ENCODE measurements around the gene MAZ. TPM values are rescaled to one million over a fixed set of nuclear protein-coding genes. Genes with fewer than 3 reads are reported as not detected.

Gene MAZ
- total RNA-seq, 8 experiments from 2014 or later: 80.2 to 354 (median 177) TPM

GRCh38 chr16:29812754-29813643, 6.7 kb downstream of the MAZ start:
- in situ Hi-C loops (cut with MboI; ENCODE audit: low pct_unique_long_range_greater_than_20kb in 2 of 9, low sequenced_read_pairs in 9 of 9, unreplicated experiment in 9 of 9): loop anchor here in 4 of 9 experiments (25.0 kb wide), 2 partner anchors 99 to 199 kb away; partner anchors contain the start of genes C16orf92 (in 3 of the 4), DOC2A (in 3 of the 4) and ASPHD1 (in 1 of the 4)
- ATAC-seq (replicated peaks in 6 of 8): no peak
- peaks cover 40 to 53% of the 10 kb centered on the region in 2 donors for H3K4me1 ChIP-seq (replicated peaks in 1 of 2)
- peak overlapping the region; percentile 96 to 97 for H3K27ac ChIP-seq
- WGBS, 10 experiments: 0 to 80% (median 20%) methylated on average over 1 to 2 of the region's 9 CpGs; no CpG with 5 or more reads in 5 of the 10 experiments
- H3K4me3 ChIP-seq: peak overlapping the region; percentile 49 to 86 (median 72)

GRCh38 chr16:29813644-29814562, 7.6 kb downstream of the MAZ start:
- Histone ChIP-seq H3K4me3 (peak overlapping the region; percentile 49 to 86 (median 72)), H3K27ac (peak overlapping the region; percentile 96 to 97), H3K4me1 (replicated peaks in 1 of 2) (peaks cover 33 to 44% of the 10 kb centered on the region in 2 donors)
- in situ Hi-C loops (cut with MboI; ENCODE audit: low pct_unique_long_range_greater_than_20kb in 2 of 9, low sequenced_read_pairs in 9 of 9, unreplicated experiment in 9 of 9): loop anchor here in 4 of 9 experiments (25.0 kb wide), 2 partner anchors 98 to 198 kb away; partner anchors contain the start of genes C16orf92 (in 3 of the 4), DOC2A (in 3 of the 4) and ASPHD1 (in 1 of the 4)
- no peak for ATAC-seq (replicated peaks in 6 of 8)
- WGBS, 10 experiments: 17 to 20% methylated on average over 1 to 6 of the region's 24 CpGs; no CpG with 5 or more reads in 8 of the 10 experiments

- peaks cover 26 to 38% of the 10 kb centered on the region in 2 donors for H3K4me1 ChIP-seq (replicated peaks in 1 of 2)
- H3K27ac ChIP-seq: peak overlapping the region; percentile 96 to 97
- in situ Hi-C loops (cut with MboI; ENCODE audit: low pct_unique_long_range_greater_than_20kb in 2 of 9, low sequenced_read_pairs in 9 of 9, unreplicated experiment in 9 of 9): loop anchor here in 4 of 9 experiments (25.0 kb wide), 2 partner anchors 98 to 198 kb away; partner anchors contain the start of genes C16orf92 (in 3 of the 4), DOC2A (in 3 of the 4) and ASPHD1 (in 1 of the 4)
- no peak for ATAC-seq (replicated peaks in 6 of 8)
- H3K4me3 ChIP-seq: peak overlapping the region; percentile 49 to 86 (median 72)
- WGBS, 10 experiments: 75 to 100% (median 100%) methylated on average over 1 of the region's 5 CpGs; no CpG with 5 or more reads in 7 of the 10 experiments
These were observed 8.3 kb downstream of the MAZ start for GRCh38 chr16:29814592-29814991.

- 2 to 20% (median 4%) methylated on average over 1 to 23 of the region's 39 CpGs for WGBS, 10 experiments
- H3K4me1 ChIP-seq (replicated peaks in 1 of 2): peaks cover 20 to 37% of the 10 kb centered on the region in 2 donors
- peak overlapping the region; percentile 96 to 97 for H3K27ac ChIP-seq
- H3K4me3 ChIP-seq: peak overlapping the region; percentile 49 to 86 (median 72)
- in situ Hi-C loops (cut with MboI; ENCODE audit: low pct_unique_long_range_greater_than_20kb in 2 of 9, low sequenced_read_pairs in 9 of 9, unreplicated experiment in 9 of 9): loop anchor here in 4 of 9 experiments (25.0 kb wide), 2 partner anchors 97 to 197 kb away; partner anchors contain the start of genes C16orf92 (in 3 of the 4), DOC2A (in 3 of the 4) and ASPHD1 (in 1 of the 4)
- ATAC-seq (replicated peaks in 6 of 8): no peak
These were observed 8.8 kb downstream of the MAZ start for GRCh38 chr16:29815032-29815721.

GRCh38 chr16:29815793-29816693, 9.7 kb downstream of the MAZ start, which contains the start of gene PAGR1:
TSS of gene PAGR1 (plus strand) at chr16:29816152. CDS start at chr16:29816526, 374 bp downstream.
- H3K4me3 ChIP-seq: peak within 1 kb of the TSS; percentile 49 to 86 (median 72)
- in situ Hi-C loops (cut with MboI; ENCODE audit: low pct_unique_long_range_greater_than_20kb in 2 of 9, low sequenced_read_pairs in 9 of 9, unreplicated experiment in 9 of 9): loop anchor here in 4 of 9 experiments (25.0 kb wide), 2 partner anchors 96 to 196 kb away; partner anchors contain the start of genes C16orf92 (in 3 of the 4), DOC2A (in 3 of the 4) and ASPHD1 (in 1 of the 4)
- WGBS, 10 experiments: 0 to 2% (median 1%) methylated on average over 4 to 26 of the region's 70 CpGs; no CpG with 5 or more reads in 1 of the 10 experiments
- peaks cover 12 to 33% of the 10 kb centered on the region in 2 donors for H3K4me1 ChIP-seq (replicated peaks in 1 of 2)
- ATAC-seq (replicated peaks in 6 of 8): peak; percentile 48 to 70 (median 62)
- peak within 1 kb of the TSS; percentile 96 to 97 for H3K27ac ChIP-seq

- Histone ChIP-seq H3K4me3 (peak overlapping the region; percentile 49 to 86 (median 72)), H3K27ac (peak overlapping the region; percentile 96 to 97), H3K4me1 (replicated peaks in 1 of 2) (peaks cover 12 to 33% of the 10 kb centered on the region in 2 donors)
- peak; percentile 7 to 30 (median 10) for ATAC-seq (replicated peaks in 6 of 8)
- in situ Hi-C loops (cut with MboI; ENCODE audit: low pct_unique_long_range_greater_than_20kb in 2 of 9, low sequenced_read_pairs in 9 of 9, unreplicated experiment in 9 of 9): loop anchor here in 4 of 9 experiments (25.0 kb wide), 2 partner anchors 95 to 195 kb away; partner anchors contain the start of genes C16orf92 (in 3 of the 4), DOC2A (in 3 of the 4) and ASPHD1 (in 1 of the 4)
- WGBS, 10 experiments: 0 to 16% (median 0%) methylated on average over 1 to 17 of the region's 37 CpGs; no CpG with 5 or more reads in 5 of the 10 experiments
These were observed 10.5 kb downstream of the MAZ start for GRCh38 chr16:29816694-29817441.

GRCh38 chr16:29818082-29818481, 11.8 kb downstream of the MAZ start:
- H3K27ac ChIP-seq: no peak overlapping the region
- WGBS, 10 experiments: 68 to 100% (median 95%) methylated on average over 1 to 4 of the region's 4 CpGs; no CpG with 5 or more reads in 1 of the 10 experiments
- H3K4me1 ChIP-seq (replicated peaks in 1 of 2): peaks cover 12 to 33% of the 10 kb centered on the region in 2 donors
- no peak overlapping the region for H3K4me3 ChIP-seq
- no peak for ATAC-seq (replicated peaks in 6 of 8)
- in situ Hi-C loops (cut with MboI; ENCODE audit: low pct_unique_long_range_greater_than_20kb in 2 of 9, low sequenced_read_pairs in 9 of 9, unreplicated experiment in 9 of 9): loop anchor here in 4 of 9 experiments (25.0 kb wide), 2 partner anchors 94 to 194 kb away; partner anchors contain the start of genes C16orf92 (in 3 of the 4), DOC2A (in 3 of the 4) and ASPHD1 (in 1 of the 4)

- Histone ChIP-seq H3K4me3 (no peak overlapping the region), H3K27ac (no peak overlapping the region), H3K4me1 (replicated peaks in 1 of 2) (peaks cover 7 to 19% of the 10 kb centered on the region in 2 donors)
- no peak for ATAC-seq (replicated peaks in 6 of 8)
- in situ Hi-C loops (cut with MboI; ENCODE audit: low pct_unique_long_range_greater_than_20kb in 2 of 9, low sequenced_read_pairs in 9 of 9, unreplicated experiment in 9 of 9): loop anchor here in 4 of 9 experiments (25.0 kb wide), 2 partner anchors 93 to 193 kb away; partner anchors contain the start of genes C16orf92 (in 3 of the 4), DOC2A (in 3 of the 4) and ASPHD1 (in 1 of the 4)
- 71 to 90% (median 83%) methylated on average over 2 to 6 of the region's 15 CpGs; no CpG with 5 or more reads in 6 of the 10 experiments for WGBS, 10 experiments
These were observed 13.2 kb downstream of the MAZ start for GRCh38 chr16:29819506-29819905.

GRCh38 chr16:29820271-29820701, 14.0 kb downstream of the MAZ start, which contains the start of gene MVP:
TSS of gene MVP (plus strand) at chr16:29820462. CDS start at chr16:29830550, 10,088 bp downstream.
- Histone ChIP-seq H3K4me1 (replicated peaks in 1 of 2) (peaks cover 7 to 16% of the 10 kb centered on the region in 2 donors), H3K27ac (no peak within 1 kb of the TSS), H3K4me3 (peak within 1 kb of the TSS in 3 of 5 donors; percentile 13 to 32 (median 26))
- WGBS, 10 experiments: 16% methylated on average over 3 of the region's 4 CpGs; no CpG with 5 or more reads in 9 of the 10 experiments
- ATAC-seq (replicated peaks in 6 of 8): peak in 3 of 8 experiments; percentile 25 to 38 (median 29)
- in situ Hi-C loops (cut with MboI; ENCODE audit: low pct_unique_long_range_greater_than_20kb in 2 of 9, low sequenced_read_pairs in 9 of 9, unreplicated experiment in 9 of 9): loop anchor here in 4 of 9 experiments (25.0 kb wide), 2 partner anchors 92 to 192 kb away; partner anchors contain the start of genes C16orf92 (in 3 of the 4), DOC2A (in 3 of the 4) and ASPHD1 (in 1 of the 4)
